GM18526 (cell line): ENCODE results near the gene PPP1R27.

Source experiments
- POLR2A ChIP-seq: IDR thresholded peaks from 3 replicates; pipeline ENCODE4 v1.6.1; 2011; ENCODE audit not compliant: insufficient read length; ENCODE audit errors: extremely low read depth

The PPP1R27 gene

DNA sequence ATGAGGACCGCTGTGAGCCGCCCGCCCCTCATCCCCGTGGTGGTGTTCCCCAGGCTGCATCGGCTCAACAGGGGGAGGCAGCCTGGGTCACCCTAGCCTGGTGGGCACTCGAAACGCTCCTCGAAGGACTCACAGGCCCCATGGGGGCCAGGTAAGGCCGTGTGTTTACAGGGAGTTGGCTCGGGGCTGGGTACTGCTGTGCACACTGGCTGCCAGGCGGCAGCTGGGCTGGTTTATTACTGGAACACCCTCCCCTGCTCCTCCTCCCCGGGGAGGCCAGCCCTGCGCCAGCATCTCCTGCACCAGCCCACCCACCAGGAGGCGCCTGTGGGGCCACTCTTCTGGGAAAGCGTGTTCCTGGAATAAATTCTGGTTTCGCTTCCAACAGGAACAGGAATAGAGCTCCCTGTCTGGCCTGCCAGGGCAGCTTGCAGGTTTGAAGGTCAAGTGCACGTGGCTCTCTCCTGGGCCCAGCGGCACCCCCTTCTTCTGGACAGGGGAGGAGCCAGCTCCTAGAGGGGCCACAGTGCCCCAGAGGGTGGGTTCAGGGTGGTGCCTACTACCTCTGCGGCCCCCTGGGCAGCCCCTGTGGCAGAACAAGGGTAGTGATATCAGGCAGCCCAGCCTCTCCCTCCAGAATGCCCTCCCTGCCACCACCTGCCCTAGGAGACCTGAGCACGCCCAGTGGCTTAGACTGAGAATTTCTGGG lies 13.1 kb downstream of the PPP1R27 start:
- TF ChIP-seq POLR2A, result no peak

- no peak for TF ChIP-seq POLR2A
These were observed 13.7 kb downstream of the PPP1R27 start for GRCh38 chr17:81821147-81821546.

DNA sequence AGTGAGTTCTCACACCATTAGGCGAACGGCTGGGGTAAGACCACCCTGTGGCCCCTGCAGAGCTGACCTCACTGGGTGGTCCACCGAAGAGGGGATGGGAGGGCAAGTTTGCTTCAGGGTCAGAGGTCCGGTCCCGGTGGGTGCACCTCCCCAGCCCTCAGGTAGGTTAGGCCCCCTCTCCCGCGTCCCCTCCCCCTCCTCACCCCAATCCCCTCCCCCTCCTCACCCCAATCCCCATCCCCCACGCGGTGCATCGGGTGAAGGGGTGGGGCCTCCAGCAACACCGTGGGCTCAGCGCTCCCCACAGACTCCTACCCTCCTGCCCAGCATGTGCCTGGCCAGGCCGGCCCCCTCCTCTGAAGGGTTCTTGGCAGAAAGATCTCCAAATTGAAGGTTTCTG lies 15.1 kb downstream of the PPP1R27 start:
- no peak for TF ChIP-seq POLR2A

DNA sequence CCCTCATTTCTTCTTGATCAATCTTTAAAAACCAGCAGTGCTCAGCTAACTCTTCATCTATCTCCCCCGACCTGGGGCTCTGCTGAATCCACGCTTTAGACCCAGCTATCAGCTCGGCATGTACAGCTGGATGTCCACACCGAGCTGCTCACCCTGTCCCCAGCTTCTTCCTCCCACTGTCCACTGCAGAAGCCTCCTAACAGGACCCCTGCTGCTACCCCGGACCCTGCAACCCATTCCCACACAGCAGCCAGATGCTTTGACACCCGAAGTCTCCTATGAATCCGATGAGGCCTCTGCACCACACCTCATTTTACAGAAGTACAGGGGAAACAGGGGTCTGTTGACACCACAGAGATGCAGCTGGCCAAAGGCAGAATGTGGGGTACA lies 17.1 kb downstream of the PPP1R27 start:
- no peak for TF ChIP-seq POLR2A

- no peak for TF ChIP-seq POLR2A
These were observed 19.2 kb downstream of the PPP1R27 start for GRCh38 chr17:81815646-81815986.

DNA sequence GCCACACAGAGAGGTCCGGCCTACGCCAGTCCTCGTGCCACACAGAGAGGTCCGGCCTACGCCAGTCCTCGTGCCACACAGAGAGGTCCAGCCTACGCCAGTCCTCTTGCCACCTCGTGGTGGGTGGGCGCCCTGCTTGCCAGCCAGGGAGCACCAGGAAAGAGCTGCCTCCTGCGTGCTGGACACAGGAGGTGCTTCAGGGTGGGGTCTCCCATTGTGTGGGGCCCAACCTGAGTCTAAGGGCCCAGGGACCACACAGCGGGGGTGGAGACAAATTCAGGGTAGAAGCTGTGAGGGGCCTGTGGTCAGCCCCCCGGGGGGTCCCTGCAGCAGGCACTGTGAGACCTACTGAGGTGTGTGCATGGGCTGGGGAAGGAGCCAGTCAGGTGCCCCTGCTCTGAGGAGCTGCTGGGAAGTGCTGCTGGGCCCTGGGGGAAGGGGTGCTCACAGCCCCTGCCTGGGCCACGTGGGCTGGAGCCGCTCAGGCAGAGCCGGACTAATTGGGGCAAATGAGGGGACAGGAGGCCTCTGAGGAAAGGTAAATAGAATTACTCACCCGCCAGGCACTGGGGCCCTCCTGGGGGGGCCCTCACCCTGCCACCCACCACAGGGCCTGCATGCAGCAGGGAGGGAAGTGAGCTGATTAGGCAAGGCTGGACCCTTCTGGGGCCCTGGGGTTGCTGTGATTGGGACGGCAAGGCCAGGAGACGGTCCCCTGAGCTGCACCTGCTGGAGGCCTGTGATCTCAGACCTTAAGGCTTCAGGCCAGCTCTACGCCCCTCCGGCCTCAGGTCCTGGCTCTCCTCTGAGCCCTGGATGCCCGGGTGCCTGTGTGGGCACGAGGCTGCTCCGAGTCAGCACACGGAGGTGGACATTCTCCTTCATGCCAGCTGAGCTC lies 19.9 kb downstream of the PPP1R27 start:
- TF ChIP-seq POLR2A, result no peak

GRCh38 chr17:81813861-81814683 lies 20.8 kb downstream of the PPP1R27 start:
- TF ChIP-seq POLR2A, result no peak

DNA sequence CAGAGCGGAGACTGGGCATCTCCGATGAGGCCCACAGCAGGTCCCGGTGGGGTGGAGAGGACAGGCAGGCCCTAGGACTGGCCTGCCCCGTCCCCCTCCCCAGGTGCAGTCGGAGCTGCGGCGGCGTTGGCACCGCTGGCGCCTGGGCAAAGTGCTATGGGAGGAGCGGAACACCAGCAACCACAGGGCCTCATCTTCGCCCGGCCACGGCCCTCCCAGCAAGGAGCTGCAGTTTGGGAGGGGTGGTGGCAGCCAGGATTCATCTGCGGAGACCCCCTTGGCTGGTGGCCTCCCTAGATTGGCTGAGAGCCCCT lies 21.5 kb downstream of the PPP1R27 start:
- no peak for TF ChIP-seq POLR2A

DNA sequence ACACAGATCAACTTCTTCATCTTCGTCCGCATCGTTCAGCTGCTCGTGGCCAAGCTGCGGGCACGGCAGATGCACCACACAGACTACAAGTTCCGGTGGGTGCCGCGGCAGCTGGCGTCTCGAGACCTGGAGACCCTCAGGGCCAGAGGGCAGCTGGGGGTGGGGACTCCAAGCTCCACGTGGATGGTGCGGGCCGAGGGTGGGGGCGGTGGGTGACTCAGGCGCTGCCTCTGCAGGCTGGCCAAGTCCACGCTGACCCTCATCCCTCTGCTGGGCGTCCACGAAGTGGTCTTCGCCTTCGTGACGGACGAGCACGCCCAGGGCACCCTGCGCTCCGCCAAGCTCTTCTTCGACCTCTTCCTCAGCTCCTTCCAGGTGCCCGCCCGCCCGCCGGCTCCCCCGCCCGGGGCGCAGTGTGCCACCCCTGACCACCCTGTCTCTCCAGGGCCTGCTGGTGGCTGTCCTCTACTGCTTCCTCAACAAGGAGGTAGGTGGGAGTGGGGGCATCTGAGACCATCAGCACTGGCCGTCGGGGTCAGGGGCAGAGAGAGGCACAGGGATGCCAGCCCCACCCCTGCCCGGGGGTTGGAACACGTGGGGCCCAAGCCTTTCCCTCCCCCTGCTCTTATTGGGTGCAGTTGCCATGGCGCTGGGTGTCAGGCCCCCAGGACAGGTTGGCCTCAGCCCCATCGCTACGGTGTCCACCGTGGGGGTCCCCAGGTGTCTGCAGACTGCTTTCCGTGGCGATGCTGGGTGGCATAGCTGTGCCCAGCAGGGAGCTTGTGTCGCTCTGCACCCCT lies 22.1 kb downstream of the PPP1R27 start:
- TF ChIP-seq POLR2A, result no peak

DNA sequence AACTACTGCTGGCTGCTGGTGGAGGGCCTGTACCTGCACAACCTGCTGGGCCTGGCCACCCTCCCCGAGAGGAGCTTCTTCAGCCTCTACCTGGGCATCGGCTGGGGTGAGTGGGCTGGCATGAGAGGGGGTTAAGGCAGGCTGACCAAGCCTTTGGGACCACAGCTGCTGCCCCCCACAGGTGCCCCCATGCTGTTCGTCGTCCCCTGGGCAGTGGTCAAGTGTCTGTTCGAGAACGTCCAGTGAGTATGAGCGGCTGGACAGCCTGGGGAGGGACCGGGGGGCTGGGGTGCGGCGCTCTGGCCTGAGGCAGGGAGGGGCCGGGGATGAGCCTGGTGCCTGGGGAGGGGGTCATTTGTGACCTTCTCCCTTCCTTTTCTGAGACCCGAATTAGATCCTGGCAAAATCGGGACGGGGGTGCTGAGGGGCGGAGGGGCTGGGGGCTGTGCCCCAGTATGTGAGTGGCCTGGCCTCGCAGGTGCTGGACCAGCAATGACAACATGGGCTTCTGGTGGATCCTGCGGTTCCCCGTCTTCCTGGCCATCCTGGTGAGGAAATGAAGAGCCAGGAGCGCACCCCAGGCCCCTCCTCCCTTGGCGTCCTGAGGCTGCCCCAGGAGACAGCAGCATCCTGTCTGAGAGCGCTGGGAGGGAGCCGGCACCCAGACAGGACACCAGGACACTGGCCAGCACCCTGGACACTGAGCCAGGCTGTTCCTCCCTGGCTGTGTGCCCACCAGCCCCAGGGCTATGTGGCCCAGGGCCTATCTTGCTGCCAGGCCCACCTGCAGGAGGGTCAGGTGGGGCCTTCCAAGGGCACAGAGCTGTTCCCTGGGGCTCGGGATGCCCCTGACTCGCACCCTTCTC lies 22.9 kb downstream of the PPP1R27 start:
- no peak for TF ChIP-seq POLR2A

DNA sequence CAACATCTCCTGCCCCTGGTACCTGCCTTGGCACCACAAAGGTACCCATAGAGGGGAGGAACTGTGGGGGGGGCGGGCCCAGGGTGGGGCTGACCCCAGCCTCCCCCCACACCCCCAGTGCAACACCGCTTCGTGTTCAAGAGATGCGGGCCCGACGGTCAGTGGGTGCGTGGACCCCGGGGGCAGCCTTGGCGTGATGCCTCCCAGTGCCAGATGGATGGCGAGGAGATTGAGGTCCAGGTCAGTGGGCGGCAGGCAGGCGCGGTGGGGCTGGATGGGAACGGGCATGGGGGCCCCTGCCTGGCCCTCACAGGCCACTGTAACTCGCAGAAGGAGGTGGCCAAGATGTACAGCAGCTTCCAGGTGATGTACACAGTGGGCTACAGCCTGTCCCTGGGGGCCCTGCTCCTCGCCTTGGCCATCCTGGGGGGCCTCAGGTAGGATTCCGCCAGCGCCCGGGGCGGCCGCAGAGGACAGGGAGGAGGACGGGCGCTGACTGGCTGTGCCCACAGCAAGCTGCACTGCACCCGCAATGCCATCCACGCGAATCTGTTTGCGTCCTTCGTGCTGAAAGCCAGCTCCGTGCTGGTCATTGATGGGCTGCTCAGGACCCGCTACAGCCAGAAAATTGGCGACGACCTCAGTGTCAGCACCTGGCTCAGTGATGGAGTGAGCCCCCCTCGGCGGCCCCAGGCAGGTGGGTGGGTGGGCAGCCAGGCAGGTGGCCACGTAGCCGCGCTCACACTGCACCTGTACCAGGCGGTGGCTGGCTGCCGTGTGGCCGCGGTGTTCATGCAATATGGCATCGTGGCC lies 23.8 kb downstream of the PPP1R27 start:
- no peak for TF ChIP-seq POLR2A

- TF ChIP-seq POLR2A, result no peak
These were observed 24.4 kb downstream of the PPP1R27 start for GRCh38 chr17:81810476-81810875.

- no peak for TF ChIP-seq POLR2A
These were observed 25.3 kb downstream of the PPP1R27 start for GRCh38 chr17:81809556-81809998.
